ENCODE measurements around the gene HOXD11.

HOXD11 gene

GRCh38 chr2:176106581-176107539 is at the start of gene HOXD11:
HOXD11 (plus strand) TSS chr2:176107280; CDS start chr2:176107356, 76 bp downstream.
- DNase-seq (ENCODE audit: low spot score) = no peak

- DNase-seq (ENCODE audit: low spot score) = no peak
Observed at GRCh38 chr2:176063958-176064357, 43.1 kb upstream of the HOXD11 start.

GRCh38 chr2:176066645-176067588 is 40.2 kb upstream of the HOXD11 start:
- DNase-seq (ENCODE audit: low spot score) = no peak

- no peak for DNase-seq (ENCODE audit: low spot score)
Observed at GRCh38 chr2:176067589-176068418, 39.3 kb upstream of the HOXD11 start.

GRCh38 chr2:176068419-176068832 is 38.7 kb upstream of the HOXD11 start:
- no peak for DNase-seq (ENCODE audit: low spot score)

GRCh38 chr2:176071330-176072291 is 35.5 kb upstream of the HOXD11 start:
- DNase-seq (ENCODE audit: low spot score) = no peak

GRCh38 chr2:176072292-176072669 is 34.8 kb upstream of the HOXD11 start:
- no peak for DNase-seq (ENCODE audit: low spot score)

- DNase-seq (ENCODE audit: low spot score) = no peak
Observed at GRCh38 chr2:176072951-176073904, 33.9 kb upstream of the HOXD11 start.

GRCh38 chr2:176074919-176075425 is 32.1 kb upstream of the HOXD11 start:
- no peak for DNase-seq (ENCODE audit: low spot score)

- no peak for DNase-seq (ENCODE audit: low spot score)
Observed at GRCh38 chr2:176075481-176075880, 31.6 kb upstream of the HOXD11 start.

GRCh38 chr2:176076063-176076462 is 31.0 kb upstream of the HOXD11 start:
- DNase-seq (ENCODE audit: low spot score) = no peak

GRCh38 chr2:176076796-176077195 is 30.3 kb upstream of the HOXD11 start:
- no peak for DNase-seq (ENCODE audit: low spot score)

- no peak for DNase-seq (ENCODE audit: low spot score)
Observed at GRCh38 chr2:176078541-176079284, 28.4 kb upstream of the HOXD11 start.

- DNase-seq (ENCODE audit: low spot score) = no peak
Observed at GRCh38 chr2:176079285-176079830, 27.7 kb upstream of the HOXD11 start.

GRCh38 chr2:176079831-176080539 is 27.1 kb upstream of the HOXD11 start:
- DNase-seq (ENCODE audit: low spot score) = no peak

- no peak for DNase-seq (ENCODE audit: low spot score)
Observed at GRCh38 chr2:176080540-176081375, 26.3 kb upstream of the HOXD11 start.

All from CD4-positive, alpha-beta T cell treated with Interleukin-15 for 4 hours (primary cell).